Spleen (tissue), 11 donors: ENCODE results near the gene PAM. TPM values are rescaled to one million over a fixed set of nuclear protein-coding genes. Genes with fewer than 3 reads are reported as not detected.

Experiments used
- DNase-seq: peaks from one replicate; pipeline ENCODE4 v3.0.0-alpha.2; 2020
- H3K27ac ChIP-seq, 8 donors: fragments of 200-600 bp; sonication (generic) in 7 of 8; 1 replicate in 4 of 8; 2 replicates in 4 of 8; pipeline versions ENCODE4 v1.5.0 to v1.8.0; 2016 to 2021; ENCODE audit warnings: inconsistent platforms in 4 of 8, mild to moderate bottlenecking in 4 of 8, moderate library complexity in 1 of 8
- H3K27me3 ChIP-seq, 7 donors: fragments of 200-600 bp; sonication (generic) in 6 of 7; replicated peaks in 1 of 7; 1 replicate in 4 of 7; 2 replicates in 3 of 7; pipeline versions ENCODE4 v1.5.0 to v1.8.0; 2016 to 2021; ENCODE audit warnings: inconsistent platforms in 3 of 7, mild to moderate bottlenecking in 1 of 7
- H3K36me3 ChIP-seq, 6 donors: fragments of 200-600 bp; sonication (generic) in 5 of 6; 1 replicate in 4 of 6; 2 replicates in 2 of 6; pipeline versions ENCODE4 v1.5.0 to v1.8.0; 2016 to 2021; ENCODE audit warnings: inconsistent platforms in 2 of 6
- H3K4me1 ChIP-seq, 6 donors: fragments of 200-600 bp; sonication (generic) in 5 of 6; 1 replicate in 3 of 6; 2 replicates in 3 of 6; pipeline versions ENCODE4 v1.5.0 to v1.8.0; 2016 to 2021; ENCODE audit warnings: inconsistent platforms in 3 of 6
- H3K4me3 ChIP-seq, 8 donors: fragments of 200-600 bp; sonication (generic) in 7 of 8; 1 replicate in 4 of 8; 2 replicates in 4 of 8; pipeline versions ENCODE4 v1.5.0 to v1.8.0; 2016 to 2021; ENCODE audit warnings: inconsistent platforms in 4 of 8, mild to moderate bottlenecking in 4 of 8, moderate library complexity in 2 of 8
- H3K9me3 ChIP-seq, 8 donors: fragments of 200-600 bp; sonication (generic) in 7 of 8; 1 replicate in 4 of 8; 2 replicates in 4 of 8; pipeline versions ENCODE4 v1.5.0 to v1.8.0; 2016 to 2021; ENCODE audit warnings: inconsistent platforms in 4 of 8
- CTCF ChIP-seq, 11 experiments: fragments of 200-600 bp in 7 of 11; fragments of 450-650 bp in 4 of 11; sonication (generic) in 4 of 11; IDR thresholded peaks in 8 of 11; conservative IDR thresholded peaks in 3 of 11; 1 replicate in 7 of 11; 2 replicates in 4 of 11; pipeline versions ENCODE4 v1.4.0 to v1.8.0; 2016 to 2021; ENCODE audit warnings: antibody characterized with exemption in 11 of 11, inconsistent platforms in 4 of 11, mild to moderate bottlenecking in 1 of 11
- POLR2A ChIP-seq, 3 donors: fragments of 450-650 bp; IDR thresholded peaks; one replicate each; pipeline ENCODE4 v1.5.1; 2017; ENCODE audit warnings: antibody characterized with exemption in 3 of 3, mild to moderate bottlenecking in 1 of 3
- POLR2AphosphoS5 ChIP-seq, 3 donors: sonication (generic); formaldehyde crosslinking; IDR thresholded peaks; one replicate each; pipeline ENCODE4 v1.5.1; 2017; ENCODE audit warnings: antibody characterized with exemption in 3 of 3
- WGBS, 5 donors: extraction: QIAGEN DNeasy Blood & Tissue Kit in 3 of 5; methylation state at CpG; one replicate each; pipeline versions ENCODE4 v1.1.5 to v1.1.7; 2013 to 2018; 5-methylcytosine and 5-hydroxymethylcytosine counted together
- intact Hi-C: fragments of 100-400 bp; cut with DNase I; formaldehyde crosslinking; loops from one replicate; pipeline ENCODE4 v1.15.0; 2023; ENCODE audit warnings: low total_unique reads
- polyA plus RNA-seq, 3 donors: library from polyadenylated mRNA; stranded (reverse); fragments of 200-250 nt; gene quantifications; one replicate each; pipeline ENCODE4 v1.2.1, GENCODE V29; 2013
- total RNA-seq, 7 donors: library from RNA; depleted of rRNA in 3 of 7; stranded (reverse); fragments of >200 nt in 3 of 7; fragmentation: NEBNext Ultra II Directional in 4 of 7; extraction: Animal tissue kit (Norgen Biotek cat#: 25700) in 4 of 7; gene quantifications; one replicate each; pipeline versions ENCODE4 v1.1.0 to v1.2.1, GENCODE V29; 2016 to 2021
- donor health status: healthy with polysubstance abuse.
- donor health status: DM: no; HTN: no; CAD: no; lungs with moderate emphysema.
- donor health status: DM: no; HTN: no; CAD: no.
- donor health status: Bipolar disorder and iron deficiency.
- donor health status: healthy.
- donor health status: DM: no; HTN: no; CAD: no.
- donor health status: DM: yes; HTN: yes; CAD: no.

Gene PAM
- total and polyA plus RNA-seq, 10 donors = 37.4 to 155 (median 110) TPM

- Histone ChIP-seq H3K36me3 (no peaks in the 10 kb centered on the region), H3K9me3 (no peaks in the 10 kb centered on the region), H3K4me1 (no peaks in the 10 kb centered on the region), H3K27me3 (no peaks in the 10 kb centered on the region), H3K27ac (no peak overlapping the region), H3K4me3 (no peak overlapping the region)
- 84 to 95% (median 90%) methylated on average over 5 of the region's 5 CpGs for WGBS, 5 donors
- intact Hi-C loops = no loop called here
- no peak for TF ChIP-seq POLR2A (IDR thresholded peaks at IDR 0.05)
- TF ChIP-seq CTCF (IDR thresholded peaks at IDR 0.05 in 8 of 11, conservative IDR thresholded peaks at IDR 0.05 in 3 of 11) = no peak
- TF ChIP-seq POLR2AphosphoS5 (IDR thresholded peaks at IDR 0.05) = no peak
- no peak for DNase-seq
Measured at GRCh38 chr5:102941111-102941510, 186.0 kb downstream of the PAM start.

- Histone ChIP-seq H3K4me3 (no peak overlapping the region), H3K9me3 (no peaks in the 10 kb centered on the region), H3K27ac (no peak overlapping the region), H3K4me1 (no peaks in the 10 kb centered on the region), H3K27me3 (no peaks in the 10 kb centered on the region), H3K36me3 (peaks cover 0 to 43% (median 9%) of the 10 kb centered on the region in 6 donors)
- intact Hi-C loops = no loop called here
- TF ChIP-seq POLR2AphosphoS5 (IDR thresholded peaks at IDR 0.05) (no peak), CTCF (IDR thresholded peaks at IDR 0.05 in 8 of 11, conservative IDR thresholded peaks at IDR 0.05 in 3 of 11) (no peak), POLR2A (IDR thresholded peaks at IDR 0.05) (no peak)
- no peak for DNase-seq
Measured at GRCh38 chr5:102946414-102946813, 191.3 kb downstream of the PAM start.

- intact Hi-C loops = no loop called here
- no peak for TF ChIP-seq CTCF (IDR thresholded peaks at IDR 0.05 in 8 of 11, conservative IDR thresholded peaks at IDR 0.05 in 3 of 11)
- TF ChIP-seq POLR2A (IDR thresholded peaks at IDR 0.05) = no peak
- no peak for TF ChIP-seq POLR2AphosphoS5 (IDR thresholded peaks at IDR 0.05)
- Histone ChIP-seq H3K4me1 (no peaks in the 10 kb centered on the region), H3K4me3 (no peak overlapping the region), H3K27ac (no peak overlapping the region), H3K36me3 (peaks cover 0 to 49% (median 9%) of the 10 kb centered on the region in 6 donors), H3K9me3 (no peaks in the 10 kb centered on the region), H3K27me3 (no peaks in the 10 kb centered on the region)
- DNase-seq = no peak
- 86 to 94% (median 91%) methylated on average over 2 of the region's 2 CpGs for WGBS, 5 donors
Measured at GRCh38 chr5:102946971-102947370, 191.9 kb downstream of the PAM start.

- no peaks in the 10 kb centered on the region for H3K4me1 ChIP-seq
- no peaks in the 10 kb centered on the region for H3K27me3 ChIP-seq
- TF ChIP-seq POLR2A (IDR thresholded peaks at IDR 0.05) (no peak), POLR2AphosphoS5 (IDR thresholded peaks at IDR 0.05) (no peak), CTCF (IDR thresholded peaks at IDR 0.05 in 8 of 11, conservative IDR thresholded peaks at IDR 0.05 in 3 of 11) (no peak)
- no peak for DNase-seq
- H3K4me3 ChIP-seq = no peak overlapping the region
- intact Hi-C loops = no loop called here
- no peak overlapping the region for H3K27ac ChIP-seq
- no peaks in the 10 kb centered on the region for H3K9me3 ChIP-seq
- peaks cover 0 to 53% (median 6%) of the 10 kb centered on the region in 6 donors for H3K36me3 ChIP-seq
- 0 to 81% (median 55%) methylated on average over 1 of the region's 1 CpG for WGBS, 5 donors
Measured at GRCh38 chr5:102955488-102955887, 200.4 kb downstream of the PAM start.
